ENCODE results near the gene LRMDA.
A peak's percentile ranks its signal among the peaks of the same experiment; 100 is the strongest.

LRMDA gene

GRCh38 chr10:75592791-75593643 lies 161.6 kb downstream of the LRMDA start:
- H3K4me3 ChIP-seq = peak overlapping the region; percentile 64
- no peak for TF ChIP-seq CTCF (IDR thresholded peaks at IDR 0.05)
- no peak for DNase-seq (ENCODE audit: low spot score)

GRCh38 chr10:75593692-75594556 lies 162.5 kb downstream of the LRMDA start:
- Histone ChIP-seq H3K27ac (no peak overlapping the region), H3K4me3 (no peak overlapping the region)
- no peak for TF ChIP-seq CTCF (IDR thresholded peaks at IDR 0.05)
- DNase-seq (ENCODE audit: low spot score) = no peak

More at GRCh38 chr10:75592791-75593643, 161.6 kb downstream of the LRMDA start:
- H3K27ac ChIP-seq = peak overlapping the region in 1 of 2 donors; percentile 54

GRCh38 chr10:75596930-75597620 lies 165.7 kb downstream of the LRMDA start:
- no peak for DNase-seq (ENCODE audit: low spot score)
- H3K27ac ChIP-seq = no peak overlapping the region
- no peak for TF ChIP-seq CTCF (IDR thresholded peaks at IDR 0.05)
- H3K4me3 ChIP-seq = no peak overlapping the region

- H3K27ac ChIP-seq = no peak overlapping the region
- TF ChIP-seq CTCF (IDR thresholded peaks at IDR 0.05) = no peak
- no peak overlapping the region for H3K4me3 ChIP-seq
- DNase-seq (ENCODE audit: low spot score) = no peak
Observed at GRCh38 chr10:75597773-75598440, 166.5 kb downstream of the LRMDA start.

- H3K4me3 ChIP-seq = no peak overlapping the region
- TF ChIP-seq CTCF (IDR thresholded peaks at IDR 0.05) = no peak
Observed at GRCh38 chr10:75598998-75599397, 167.6 kb downstream of the LRMDA start.

GRCh38 chr10:75599875-75600648 lies 168.6 kb downstream of the LRMDA start:
- Histone ChIP-seq H3K4me3 (no peak overlapping the region), H3K27ac (no peak overlapping the region)
- TF ChIP-seq CTCF (IDR thresholded peaks at IDR 0.05) = no peak
- DNase-seq (ENCODE audit: low spot score) = no peak

More at GRCh38 chr10:75598998-75599397, 167.6 kb downstream of the LRMDA start:
- no peak overlapping the region for H3K27ac ChIP-seq
- DNase-seq (ENCODE audit: low spot score) = no peak

All from coronary artery (tissue), 2 donors.